ENCODE results near the gene NRXN3.

NRXN3 gene

GRCh38 chr14:78164226-78164853, 5.8 kb upstream of the NRXN3 start:
- DNase-seq (ENCODE audit: low read depth) = no peak
- TF ChIP-seq, protein P1, sequence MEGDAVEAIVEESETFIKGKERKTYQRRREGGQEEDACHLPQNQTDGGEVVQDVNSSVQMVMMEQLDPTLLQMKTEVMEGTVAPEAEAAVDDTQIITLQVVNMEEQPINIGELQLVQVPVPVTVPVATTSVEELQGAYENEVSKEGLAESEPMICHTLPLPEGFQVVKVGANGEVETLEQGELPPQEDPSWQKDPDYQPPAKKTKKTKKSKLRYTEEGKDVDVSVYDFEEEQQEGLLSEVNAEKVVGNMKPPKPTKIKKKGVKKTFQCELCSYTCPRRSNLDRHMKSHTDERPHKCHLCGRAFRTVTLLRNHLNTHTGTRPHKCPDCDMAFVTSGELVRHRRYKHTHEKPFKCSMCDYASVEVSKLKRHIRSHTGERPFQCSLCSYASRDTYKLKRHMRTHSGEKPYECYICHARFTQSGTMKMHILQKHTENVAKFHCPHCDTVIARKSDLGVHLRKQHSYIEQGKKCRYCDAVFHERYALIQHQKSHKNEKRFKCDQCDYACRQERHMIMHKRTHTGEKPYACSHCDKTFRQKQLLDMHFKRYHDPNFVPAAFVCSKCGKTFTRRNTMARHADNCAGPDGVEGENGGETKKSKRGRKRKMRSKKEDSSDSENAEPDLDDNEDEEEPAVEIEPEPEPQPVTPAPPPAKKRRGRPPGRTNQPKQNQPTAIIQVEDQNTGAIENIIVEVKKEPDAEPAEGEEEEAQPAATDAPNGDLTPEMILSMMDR (conservative IDR thresholded peaks at IDR 0.05; ENCODE audit: low read depth, low read length) = peak; percentile 65

DNA sequence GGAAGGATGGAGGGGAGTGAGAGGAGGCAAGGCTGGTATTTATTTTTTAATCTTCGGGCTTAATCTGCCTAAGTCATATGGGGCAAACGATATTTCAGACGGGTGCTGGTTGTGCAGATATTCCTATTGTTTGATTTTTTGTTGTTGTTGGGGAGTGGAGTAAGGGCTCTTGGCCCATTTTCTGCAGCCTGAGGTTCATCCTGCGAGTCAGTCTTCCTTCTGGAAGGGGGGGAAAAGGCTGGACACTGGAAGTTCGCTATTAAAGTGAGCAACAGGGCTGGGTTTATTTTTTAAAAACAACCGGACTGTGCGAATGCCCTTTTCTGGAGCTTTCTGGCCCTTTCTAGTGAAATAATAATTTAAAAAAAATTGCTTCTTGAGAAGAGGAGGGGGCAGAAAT, 2.3 kb downstream of the NRXN3 start:
- TF ChIP-seq, protein P1 (conservative IDR thresholded peaks at IDR 0.05; ENCODE audit: low read depth, low read length) = no peak
- H3K4me3 ChIP-seq (ENCODE audit: low read length) = no peak overlapping the region
- no peak for DNase-seq (ENCODE audit: low read depth)

More at GRCh38 chr14:78164226-78164853, 5.8 kb upstream of the NRXN3 start:
- no peak overlapping the region for H3K4me3 ChIP-seq (ENCODE audit: low read length)

DNA sequence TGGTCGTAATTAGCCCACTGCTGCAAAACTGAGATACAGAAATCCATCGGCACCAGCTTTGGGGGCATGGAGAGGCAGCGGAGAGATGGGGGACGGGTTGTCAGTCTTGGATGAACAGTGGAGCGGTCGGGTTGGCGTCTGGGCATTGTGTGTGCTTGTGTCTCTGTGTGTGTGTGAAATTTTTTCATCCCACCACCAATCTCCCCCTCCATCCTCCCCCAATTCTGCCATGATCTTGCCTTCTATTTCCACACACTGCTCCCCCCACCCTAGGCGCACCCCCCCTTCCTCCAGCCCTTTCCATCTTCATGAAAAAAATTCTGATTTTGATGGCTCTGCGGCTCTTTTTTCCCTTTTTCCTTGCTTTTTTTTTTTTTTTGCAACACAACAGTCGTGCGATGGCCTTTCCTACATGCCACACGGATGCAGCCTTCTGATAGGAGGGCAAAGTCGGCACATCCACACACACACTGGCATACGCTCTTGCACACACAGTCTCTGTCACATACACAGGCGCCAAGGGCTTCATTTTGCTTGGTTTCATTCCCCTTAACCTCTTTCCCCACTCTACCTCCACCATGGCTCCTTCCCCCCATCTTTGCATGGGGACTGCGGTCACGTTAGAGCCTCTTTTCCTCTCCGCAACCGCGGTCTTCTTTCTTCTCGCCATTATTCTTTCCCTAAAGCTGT, 3.3 kb downstream of the NRXN3 start:
- no peak for DNase-seq (ENCODE audit: low read depth)
- TF ChIP-seq, protein P1 (conservative IDR thresholded peaks at IDR 0.05; ENCODE audit: low read depth, low read length) = no peak
- no peak overlapping the region for H3K4me3 ChIP-seq (ENCODE audit: low read length)

DNA sequence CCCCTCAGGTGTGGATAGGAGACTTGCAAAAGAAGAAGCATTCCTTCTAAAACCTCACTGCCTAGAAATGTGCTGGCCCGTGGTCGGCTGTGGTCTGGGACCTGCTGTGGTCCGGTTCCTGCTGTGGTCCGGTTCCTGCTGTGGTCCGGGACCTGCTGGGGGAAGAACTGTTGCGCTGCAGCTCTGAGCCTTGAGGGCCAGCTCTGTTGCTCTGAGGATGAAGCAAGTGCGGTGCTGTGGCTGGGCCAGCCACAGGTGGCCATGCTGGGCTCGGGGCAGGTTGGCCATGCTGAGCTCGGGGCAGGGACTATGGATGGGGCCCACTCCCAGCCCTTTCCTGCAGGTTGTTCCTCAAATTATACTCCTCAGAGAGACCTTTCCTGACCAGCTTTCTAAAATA, 5.2 kb downstream of the NRXN3 start:
- DNase-seq (ENCODE audit: low read depth) = no peak
- H3K4me3 ChIP-seq (ENCODE audit: low read length) = no peak overlapping the region
- TF ChIP-seq, protein P1 (conservative IDR thresholded peaks at IDR 0.05; ENCODE audit: low read depth, low read length) = no peak

- TF ChIP-seq, protein P1 (conservative IDR thresholded peaks at IDR 0.05; ENCODE audit: low read depth, low read length) = no peak
- no peak for DNase-seq (ENCODE audit: low read depth)
- no peak overlapping the region for H3K4me3 ChIP-seq (ENCODE audit: low read length)
These were observed 7.9 kb downstream of the NRXN3 start for GRCh38 chr14:78178071-78178470.

- DNase-seq (ENCODE audit: low read depth) = no peak
- H3K4me3 ChIP-seq (ENCODE audit: low read length) = no peak overlapping the region
- TF ChIP-seq, protein P1 (conservative IDR thresholded peaks at IDR 0.05; ENCODE audit: low read depth, low read length) = no peak
These were observed 8.8 kb downstream of the NRXN3 start for GRCh38 chr14:78178971-78179370.

- no peak overlapping the region for H3K4me3 ChIP-seq (ENCODE audit: low read length)
- DNase-seq (ENCODE audit: low read depth) = no peak
- TF ChIP-seq, protein P1 (conservative IDR thresholded peaks at IDR 0.05; ENCODE audit: low read depth, low read length) = no peak
These were observed 11.1 kb downstream of the NRXN3 start for GRCh38 chr14:78181270-78181669.
